ENCODE results near the gene B4GALNT3.

GRCh38 chr12:561391-561705, 101.6 kb downstream of the B4GALNT3 start:
- TF ChIP-seq CTCF (conservative IDR thresholded peaks at IDR 0.05; ENCODE audit: low read depth in 2 of 2) (no peak), POLR2AphosphoS5 (IDR thresholded peaks at IDR 0.05; ENCODE audit: low read depth) (no peak), EZH2 (IDR thresholded peaks at IDR 0.05; ENCODE audit: low read depth, unreplicated experiment) (no peak), REST (IDR thresholded peaks at IDR 0.05; ENCODE audit: unreplicated experiment) (no peak), ZNF114 (CRISPR knock-in tag; IDR thresholded peaks at IDR 0.05) (no peak), CREB1 (CRISPR knock-in tag; IDR thresholded peaks at IDR 0.05; ENCODE audit: low read depth) (no peak), STAT1 (IDR thresholded peaks at IDR 0.05; ENCODE audit: unreplicated experiment) (no peak), JUNB (IDR thresholded peaks at IDR 0.05; ENCODE audit: unreplicated experiment) (no peak)
